RWPE1 (cell line): ENCODE results near the gene KAT5.

Source experiments
- CTCF ChIA-PET: fragments of 350-600 bp; sonication (Branson Sonifier 250); formaldehyde crosslinking; extraction: SDS; loops from one replicate; lab custom pipeline; 2021; lab: Yijun Ruan, JAX
- POLR2A ChIA-PET: fragments of 400-600 bp; formaldehyde crosslinking; extraction: SDS; loops from one replicate; lab custom pipeline; 2020; ENCODE audit warnings: antibody characterized with exemption; ENCODE audit not compliant: low non-redundant PET; lab: Yijun Ruan, JAX
- DNase-seq: peaks from one replicate; pipeline ENCODE4 v3.0.0; 2012; ENCODE audit warnings: low spot score
- H3K27ac ChIP-seq: fragments of 450-650 bp; 2 replicates; pipeline ENCODE4 v1.5.1; 2017
- CTCF ChIP-seq: fragments of 450-650 bp; conservative IDR thresholded peaks from 2 replicates; pipeline ENCODE4 v1.5.1; 2017; ENCODE audit warnings: low read depth, mild to moderate bottlenecking

KAT5 gene

GRCh38 chr11:65711785-65712632, at the start of gene KAT5:
Gene KAT5, plus strand, starts transcription at chr11:65712252. Its CDS starts 16 bp downstream, at chr11:65712268.
- peak; percentile 99 for TF ChIP-seq CTCF
- ChIA-PET POLR2A (interaction anchor here (0.6 to 1.2 kb wide), 6 partner anchors 9 to 148 kb away, joined by 3 to 6 read pairs (median 4); partner anchors contain the start of genes MUS81, PCNX3 and RNASEH2C), CTCF (interaction anchor here (0.6 to 2.5 kb wide), 22 partner anchors 8 to 299 kb away, joined by 3 to 25 read pairs (median 4); partner anchors contain the start of genes AP5B1, CCDC85B, FIBP and MUS81)
- peak; percentile 95 for DNase-seq
- peak within 1 kb of the TSS; percentile 95 for H3K27ac ChIP-seq

GRCh38 chr11:65662799-65663638, 49.0 kb upstream of the KAT5 start, which contains the start of gene RELA:
Gene RELA, minus strand, starts transcription at chr11:65662916. Its CDS starts 84 bp downstream, at chr11:65662832.
- ChIA-PET CTCF (interaction anchor here (0.6 to 0.7 kb wide), 2 partner anchors 43 to 49 kb away, joined by 4 to 8 read pairs; no protein-coding TSS in a partner anchor), POLR2A (interaction anchor here (0.7 to 1.7 kb wide), 2 partner anchors 11 to 117 kb away, joined by 3 to 6 read pairs; no protein-coding TSS in a partner anchor)
- peak; percentile 92 for DNase-seq
- peak within 1 kb of the TSS; percentile 98 for H3K27ac ChIP-seq
- no peak for TF ChIP-seq CTCF

GRCh38 chr11:65663639-65664200, 48.3 kb upstream of the KAT5 start:
- CTCF ChIA-PET, result interaction anchor here (0.6 kb wide), 1 partner anchor 42 kb away, joined by 8 read pairs; no protein-coding TSS in a partner anchor
- POLR2A ChIA-PET, result interaction anchor here (0.7 to 1.7 kb wide), 2 partner anchors 11 to 117 kb away, joined by 3 to 6 read pairs; no protein-coding TSS in a partner anchor
- peak overlapping the region; percentile 98 for H3K27ac ChIP-seq
- peak; percentile 46 for DNase-seq
- no peak for TF ChIP-seq CTCF

GRCh38 chr11:65672180-65672860, 39.7 kb upstream of the KAT5 start:
- POLR2A ChIA-PET, result no interaction called here
- no peak for DNase-seq
- no peak overlapping the region for H3K27ac ChIP-seq
- CTCF ChIA-PET, result interaction anchor here (1.0 kb wide), 1 partner anchor 27 kb away, joined by 3 read pairs; no protein-coding TSS in a partner anchor
- no peak for TF ChIP-seq CTCF

- CTCF ChIA-PET, result interaction anchor here (0.7 kb wide), 1 partner anchor 426 kb away, joined by 3 read pairs; no protein-coding TSS in a partner anchor
- POLR2A ChIA-PET, result no interaction called here
These were observed 39.1 kb upstream of the KAT5 start for GRCh38 chr11:65672982-65673381.

More at GRCh38 chr11:65672982-65673381, 39.1 kb upstream of the KAT5 start:
- no peak for DNase-seq
- no peak overlapping the region for H3K27ac ChIP-seq
- TF ChIP-seq CTCF, result no peak
